ENCODE data around the gene CNNM1.

GRCh38 chr10:99318475-99318874 lies 10.7 kb upstream of the CNNM1 start:
- no peak for TF ChIP-seq CTCF (IDR thresholded peaks at IDR 0.05)
- TF ChIP-seq POLR2A (IDR thresholded peaks at IDR 0.05) = no peak

All from lower leg skin (tissue), 3 donors.